ENCODE results near the gene MEAF6.

The MEAF6 gene

GRCh38 chr1:37471345-37472231 is 43.0 kb downstream of the MEAF6 start:
- DNase-seq, result no peak

- no peak for DNase-seq
These were observed 45.2 kb downstream of the MEAF6 start for GRCh38 chr1:37469386-37469785.

GRCh38 chr1:37468037-37468436 is 46.5 kb downstream of the MEAF6 start:
- DNase-seq, result no peak

- DNase-seq, result no peak
These were observed 48.7 kb downstream of the MEAF6 start for GRCh38 chr1:37465593-37466517.

- DNase-seq, result no peak
These were observed 50.1 kb downstream of the MEAF6 start for GRCh38 chr1:37464443-37464842.

- DNase-seq, result no peak
These were observed 52.7 kb downstream of the MEAF6 start for GRCh38 chr1:37461698-37462436.

GRCh38 chr1:37458551-37458950 is 56.0 kb downstream of the MEAF6 start:
- DNase-seq, result no peak

- DNase-seq, result no peak
These were observed 58.0 kb downstream of the MEAF6 start for GRCh38 chr1:37456614-37457013.

GRCh38 chr1:37455516-37455915 is 59.0 kb downstream of the MEAF6 start:
- DNase-seq, result no peak

- no peak for DNase-seq
These were observed 60.9 kb downstream of the MEAF6 start for GRCh38 chr1:37453647-37454046.

- DNase-seq, result no peak
These were observed 62.1 kb downstream of the MEAF6 start for GRCh38 chr1:37452416-37452815.

- DNase-seq, result no peak
These were observed 64.6 kb downstream of the MEAF6 start for GRCh38 chr1:37449936-37450335.

- DNase-seq, result no peak
These were observed 65.7 kb downstream of the MEAF6 start for GRCh38 chr1:37448691-37449417.

- DNase-seq, result no peak
These were observed 66.4 kb downstream of the MEAF6 start for GRCh38 chr1:37448185-37448584.

GRCh38 chr1:37446874-37447273 is 67.7 kb downstream of the MEAF6 start:
- no peak for DNase-seq

- DNase-seq, result no peak
These were observed 71.9 kb downstream of the MEAF6 start for GRCh38 chr1:37442644-37443043.
